Measurements from ENCODE around the gene SLC35A5.

- TF ChIP-seq, protein P1, sequence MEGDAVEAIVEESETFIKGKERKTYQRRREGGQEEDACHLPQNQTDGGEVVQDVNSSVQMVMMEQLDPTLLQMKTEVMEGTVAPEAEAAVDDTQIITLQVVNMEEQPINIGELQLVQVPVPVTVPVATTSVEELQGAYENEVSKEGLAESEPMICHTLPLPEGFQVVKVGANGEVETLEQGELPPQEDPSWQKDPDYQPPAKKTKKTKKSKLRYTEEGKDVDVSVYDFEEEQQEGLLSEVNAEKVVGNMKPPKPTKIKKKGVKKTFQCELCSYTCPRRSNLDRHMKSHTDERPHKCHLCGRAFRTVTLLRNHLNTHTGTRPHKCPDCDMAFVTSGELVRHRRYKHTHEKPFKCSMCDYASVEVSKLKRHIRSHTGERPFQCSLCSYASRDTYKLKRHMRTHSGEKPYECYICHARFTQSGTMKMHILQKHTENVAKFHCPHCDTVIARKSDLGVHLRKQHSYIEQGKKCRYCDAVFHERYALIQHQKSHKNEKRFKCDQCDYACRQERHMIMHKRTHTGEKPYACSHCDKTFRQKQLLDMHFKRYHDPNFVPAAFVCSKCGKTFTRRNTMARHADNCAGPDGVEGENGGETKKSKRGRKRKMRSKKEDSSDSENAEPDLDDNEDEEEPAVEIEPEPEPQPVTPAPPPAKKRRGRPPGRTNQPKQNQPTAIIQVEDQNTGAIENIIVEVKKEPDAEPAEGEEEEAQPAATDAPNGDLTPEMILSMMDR (IDR thresholded peaks at IDR 0.05), result no peak
- no peak for TF ChIP-seq POLR2A (IDR thresholded peaks at IDR 0.05)
Measured at GRCh38 chr3:112623213-112623612, 61.4 kb downstream of the SLC35A5 start.

Data from Peyer's patch (tissue), 4 donors.